ENCODE results near the gene SLC44A2.

GRCh38 chr19:10688545-10689280 is 63.4 kb downstream of the SLC44A2 start:
- TF ChIP-seq CTCF (IDR thresholded peaks at IDR 0.05) (no peak), POLR2A (IDR thresholded peaks at IDR 0.05) (no peak)

Measured in testis (tissue), 2 donors.